Measurements from ENCODE around the gene AP2A1. TPM values are rescaled to one million over a fixed set of nuclear protein-coding genes. Genes with fewer than 3 reads are reported as not detected.

The AP2A1 gene
- total RNA-seq, 1 donor from 2014 or later: 168 TPM

DNA sequence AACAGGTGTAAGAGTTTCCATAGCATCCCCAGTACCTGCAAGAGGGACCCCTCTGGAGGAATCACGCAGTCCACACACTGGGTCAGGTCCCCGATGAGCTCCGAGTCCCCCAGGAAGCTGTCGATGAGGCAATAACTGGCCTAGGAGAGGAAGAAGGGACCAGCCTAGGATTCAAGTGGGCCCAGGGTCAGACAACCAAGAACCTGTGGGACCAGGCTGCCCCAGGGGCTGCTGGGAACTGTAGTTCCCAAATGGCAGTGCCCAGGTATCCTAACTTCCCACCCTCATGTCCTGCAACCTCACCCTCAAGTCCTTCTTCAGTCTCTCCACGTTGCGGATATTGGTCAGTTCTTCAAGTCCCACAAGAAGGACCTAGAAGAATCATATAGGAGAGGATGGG, 44.5 kb downstream of the AP2A1 start:
- no peak for FAIRE-seq
- no peak for DNase-seq (ENCODE audit: low read depth)
- Histone ChIP-seq H3K4me2 (ENCODE audit: low read length) (no peak overlapping the region), H2AFZ (ENCODE audit: low read depth, low read length) (no peak overlapping the region), H3K9ac (ENCODE audit: low read length) (no peak overlapping the region), H3K27me3 (ENCODE audit: insufficient read depth, low read length) (no peaks in the 10 kb centered on the region), H3K27ac (ENCODE audit: low read depth, low read length) (no peak overlapping the region), H3K79me2 (ENCODE audit: insufficient read depth, low read length) (no peaks in the 10 kb centered on the region), H3K4me3 (ENCODE audit: insufficient read depth, low read depth, low read length) (no peak overlapping the region), H3K36me3 (ENCODE audit: insufficient read depth, low read length) (no peaks in the 10 kb centered on the region), H4K20me1 (ENCODE audit: insufficient read depth, low read length) (peaks cover 9% of the 10 kb centered on the region), H3K9me3 (ENCODE audit: insufficient read depth, low read depth, low read length) (no peaks in the 10 kb centered on the region), H3K4me1 (ENCODE audit: insufficient read depth, low read length) (peaks cover 20% of the 10 kb centered on the region)
- peaks cover 5% of the 10 kb centered on the region for H3K4me1 Mint-ChIP-seq (ENCODE audit: low read depth, unreplicated experiment)
- H3K27me3 Mint-ChIP-seq (ENCODE audit: low read depth, unreplicated experiment): no peaks in the 10 kb centered on the region
- no peaks in the 10 kb centered on the region for H3K9me3 Mint-ChIP-seq (ENCODE audit: unreplicated experiment)
- H3K4me3 Mint-ChIP-seq (ENCODE audit: unreplicated experiment): no peak overlapping the region
- H3K27ac Mint-ChIP-seq (ENCODE audit: unreplicated experiment): no peak overlapping the region
- TF ChIP-seq CTCF (IDR thresholded peaks at IDR 0.05; ENCODE audit: insufficient read depth, low read depth, low read length) (no peak), EZH2 (IDR thresholded peaks at IDR 0.05; ENCODE audit: insufficient read depth, low read length) (no peak)
- peaks cover 5% of the 10 kb centered on the region for H3K36me3 Mint-ChIP-seq (ENCODE audit: low read depth, unreplicated experiment)

DNA sequence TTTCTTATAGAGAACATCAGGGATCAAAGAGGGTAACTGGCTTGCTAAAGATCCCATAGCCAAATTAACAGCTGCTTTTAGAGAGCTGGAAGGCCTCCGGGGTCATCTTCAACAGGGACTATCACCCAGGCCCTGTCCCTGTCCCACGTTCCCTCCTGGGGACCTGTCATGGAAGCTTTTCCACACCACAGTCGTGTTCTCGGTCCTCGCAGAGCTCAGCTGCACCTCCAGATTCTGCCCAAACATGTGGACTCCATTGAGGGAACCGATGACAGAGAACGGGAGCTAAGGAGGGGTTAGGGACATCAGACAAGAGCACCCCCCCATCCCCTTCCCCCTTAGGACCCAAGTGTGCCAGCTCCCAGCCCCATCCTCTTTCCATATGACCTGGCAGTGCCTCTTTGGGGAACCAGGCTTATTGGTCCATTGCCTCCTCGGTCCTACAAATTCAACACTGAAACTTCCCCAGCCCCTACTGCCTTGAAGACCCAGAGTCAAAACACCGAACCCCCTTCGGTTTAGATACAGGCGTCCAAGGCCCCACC, 45.7 kb downstream of the AP2A1 start:
- peaks cover 5% of the 10 kb centered on the region for H3K36me3 Mint-ChIP-seq (ENCODE audit: low read depth, unreplicated experiment)
- H3K27me3 Mint-ChIP-seq (ENCODE audit: low read depth, unreplicated experiment): no peaks in the 10 kb centered on the region
- H3K4me1 Mint-ChIP-seq (ENCODE audit: low read depth, unreplicated experiment): peaks cover 5% of the 10 kb centered on the region
- H3K27me3 ChIP-seq (ENCODE audit: insufficient read depth, low read length): no peaks in the 10 kb centered on the region
- FAIRE-seq (no peak), DNase-seq (ENCODE audit: low read depth) (no peak)
- H3K27ac Mint-ChIP-seq (ENCODE audit: unreplicated experiment): peak overlapping the region; percentile 58
- no peaks in the 10 kb centered on the region for H3K9me3 Mint-ChIP-seq (ENCODE audit: unreplicated experiment)
- H3K36me3 ChIP-seq (ENCODE audit: insufficient read depth, low read length): no peaks in the 10 kb centered on the region
- H3K9me3 ChIP-seq (ENCODE audit: insufficient read depth, low read depth, low read length): no peaks in the 10 kb centered on the region
- peak overlapping the region; percentile 91 for H3K9ac ChIP-seq (ENCODE audit: low read length)
- H4K20me1 ChIP-seq (ENCODE audit: insufficient read depth, low read length): peaks cover 9% of the 10 kb centered on the region
- peak overlapping the region; percentile 87 for H3K4me2 ChIP-seq (ENCODE audit: low read length)
- H3K4me3 Mint-ChIP-seq (ENCODE audit: unreplicated experiment): peak overlapping the region; percentile 92
- H3K79me2 ChIP-seq (ENCODE audit: insufficient read depth, low read length): no peaks in the 10 kb centered on the region
- TF ChIP-seq CTCF (IDR thresholded peaks at IDR 0.05; ENCODE audit: insufficient read depth, low read depth, low read length) (no peak), EZH2 (IDR thresholded peaks at IDR 0.05; ENCODE audit: insufficient read depth, low read length) (no peak)
- H3K27ac ChIP-seq (ENCODE audit: low read depth, low read length): peak overlapping the region; percentile 93
- peak overlapping the region; percentile 86 for H3K4me3 ChIP-seq (ENCODE audit: insufficient read depth, low read depth, low read length)
- H2AFZ ChIP-seq (ENCODE audit: low read depth, low read length): peak overlapping the region; percentile 88
- H3K4me1 ChIP-seq (ENCODE audit: insufficient read depth, low read length): peaks cover 25% of the 10 kb centered on the region

Measured in astrocyte (in vitro differentiated cells and primary cell).